ENCODE data around the gene ANKFN1.

DNA sequence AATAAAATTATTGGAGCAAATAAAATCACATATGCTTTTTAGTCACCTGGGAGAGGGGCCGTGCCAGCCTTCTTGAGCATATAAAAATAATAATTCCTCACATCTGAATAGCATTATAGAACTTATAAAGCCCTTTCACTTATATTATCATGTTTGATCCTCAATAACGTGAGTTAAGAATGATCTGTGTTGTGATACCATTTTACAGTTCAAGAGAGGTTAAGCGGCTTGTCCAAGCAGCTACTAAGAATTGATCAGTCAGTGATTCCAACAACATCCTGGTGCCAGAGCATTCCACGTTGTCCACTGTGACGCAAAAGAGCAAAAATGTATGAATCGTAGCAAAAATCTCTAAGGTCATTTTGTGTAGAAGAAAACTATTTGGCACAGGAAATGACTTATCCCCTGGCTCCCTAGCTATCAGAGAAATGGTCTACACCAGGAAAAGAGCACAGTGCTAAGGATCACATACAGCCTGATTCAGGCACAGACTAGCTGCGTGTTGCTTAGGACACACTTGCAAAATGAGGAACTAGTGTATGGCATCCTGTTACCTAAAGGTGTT, 33.0 kb downstream of the ANKFN1 start:
- TF ChIP-seq, protein P1, sequence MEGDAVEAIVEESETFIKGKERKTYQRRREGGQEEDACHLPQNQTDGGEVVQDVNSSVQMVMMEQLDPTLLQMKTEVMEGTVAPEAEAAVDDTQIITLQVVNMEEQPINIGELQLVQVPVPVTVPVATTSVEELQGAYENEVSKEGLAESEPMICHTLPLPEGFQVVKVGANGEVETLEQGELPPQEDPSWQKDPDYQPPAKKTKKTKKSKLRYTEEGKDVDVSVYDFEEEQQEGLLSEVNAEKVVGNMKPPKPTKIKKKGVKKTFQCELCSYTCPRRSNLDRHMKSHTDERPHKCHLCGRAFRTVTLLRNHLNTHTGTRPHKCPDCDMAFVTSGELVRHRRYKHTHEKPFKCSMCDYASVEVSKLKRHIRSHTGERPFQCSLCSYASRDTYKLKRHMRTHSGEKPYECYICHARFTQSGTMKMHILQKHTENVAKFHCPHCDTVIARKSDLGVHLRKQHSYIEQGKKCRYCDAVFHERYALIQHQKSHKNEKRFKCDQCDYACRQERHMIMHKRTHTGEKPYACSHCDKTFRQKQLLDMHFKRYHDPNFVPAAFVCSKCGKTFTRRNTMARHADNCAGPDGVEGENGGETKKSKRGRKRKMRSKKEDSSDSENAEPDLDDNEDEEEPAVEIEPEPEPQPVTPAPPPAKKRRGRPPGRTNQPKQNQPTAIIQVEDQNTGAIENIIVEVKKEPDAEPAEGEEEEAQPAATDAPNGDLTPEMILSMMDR (IDR thresholded peaks at IDR 0.05) = no peak
- TF ChIP-seq POLR2A (IDR thresholded peaks at IDR 0.05) = no peak
